Astrocyte (in vitro differentiated cells and primary cell): Measurements from ENCODE around the gene FAM78B. TPM values are rescaled to one million over a fixed set of nuclear protein-coding genes. Genes with fewer than 3 reads are reported as not detected.

Experiments used
- DNase-seq: peaks from one replicate; pipeline ENCODE4 v3.0.0-alpha.2; 2010; ENCODE audit warnings: low read depth
- FAIRE-seq: peaks from 2 replicates; lab custom pipeline; 2011; peaks lifted over from hg19 to GRCh38; lab: Jason Lieb, UNC
- H2AFZ ChIP-seq: 2 replicates; pipeline ENCODE4 v1.6.0; 2012; ENCODE audit warnings: low read depth, low read length, inconsistent platforms
- H3K27ac ChIP-seq: 2 replicates; pipeline ENCODE4 v1.5.1; 2011; ENCODE audit warnings: low read depth, low read length, inconsistent platforms
- H3K27me3 ChIP-seq: 2 replicates; pipeline ENCODE4 v1.6.0; 2011; ENCODE audit warnings: low read length, inconsistent platforms; ENCODE audit not compliant: insufficient read depth
- H3K36me3 ChIP-seq: 2 replicates; pipeline ENCODE4 v1.5.1; 2011; ENCODE audit warnings: low read length, inconsistent platforms; ENCODE audit not compliant: insufficient read depth
- H3K4me1 ChIP-seq: 2 replicates; pipeline ENCODE4 v1.5.1; 2011; ENCODE audit warnings: low read length, inconsistent platforms; ENCODE audit not compliant: insufficient read depth
- H3K4me2 ChIP-seq: 2 replicates; pipeline ENCODE4 v1.6.0; 2012; ENCODE audit warnings: low read length, inconsistent platforms
- H3K4me3 ChIP-seq: 2 replicates; pipeline ENCODE4 v1.5.1; 2011; ENCODE audit warnings: low read depth, mild to moderate bottlenecking, low read length, inconsistent platforms; ENCODE audit not compliant: insufficient read depth
- H3K79me2 ChIP-seq: 2 replicates; pipeline ENCODE4 v1.6.0; 2012; ENCODE audit warnings: mild to moderate bottlenecking, low read length, inconsistent platforms; ENCODE audit not compliant: insufficient read depth
- H3K9ac ChIP-seq: 2 replicates; pipeline ENCODE4 v1.6.0; 2012; ENCODE audit warnings: mild to moderate bottlenecking, low read length, inconsistent platforms
- H3K9me3 ChIP-seq: 2 replicates; pipeline ENCODE4 v1.5.1; 2012; ENCODE audit warnings: low read depth, mild to moderate bottlenecking, low read length, inconsistent platforms; ENCODE audit not compliant: insufficient read depth
- H4K20me1 ChIP-seq: 2 replicates; pipeline ENCODE4 v1.6.0; 2012; ENCODE audit warnings: low read length, inconsistent platforms; ENCODE audit not compliant: insufficient read depth
- H3K27ac Mint-ChIP-seq: one replicate; pipeline ENCODE4 v1.8.0; 2021; ENCODE audit warnings: mild to moderate bottlenecking, mixed read lengths; ENCODE audit not compliant: unreplicated experiment
- H3K27me3 Mint-ChIP-seq: one replicate; pipeline ENCODE4 v1.8.0; 2021; ENCODE audit warnings: low read depth, mixed read lengths; ENCODE audit not compliant: unreplicated experiment
- H3K36me3 Mint-ChIP-seq: one replicate; pipeline ENCODE4 v1.8.0; 2021; ENCODE audit warnings: low read depth, mixed read lengths; ENCODE audit not compliant: unreplicated experiment
- H3K4me1 Mint-ChIP-seq: one replicate; pipeline ENCODE4 v1.8.0; 2021; ENCODE audit warnings: low read depth, mixed read lengths; ENCODE audit not compliant: unreplicated experiment
- H3K4me3 Mint-ChIP-seq: one replicate; pipeline ENCODE4 v1.8.0; 2021; ENCODE audit warnings: mild to moderate bottlenecking, moderate library complexity, mixed read lengths; ENCODE audit not compliant: unreplicated experiment
- H3K9me3 Mint-ChIP-seq: one replicate; pipeline ENCODE4 v1.8.0; 2021; ENCODE audit warnings: mild to moderate bottlenecking, mixed read lengths; ENCODE audit not compliant: unreplicated experiment
- CTCF ChIP-seq: IDR thresholded peaks from 2 replicates; pipeline ENCODE4 v1.5.1; 2011; ENCODE audit warnings: low read depth, mild to moderate bottlenecking, inconsistent platforms, low read length, moderate library complexity; ENCODE audit not compliant: insufficient read depth
- EZH2 ChIP-seq: IDR thresholded peaks from 2 replicates; pipeline ENCODE4 v1.6.1; 2012; ENCODE audit warnings: mild to moderate bottlenecking, low read length, inconsistent platforms; ENCODE audit not compliant: insufficient read depth
- total RNA-seq: library from RNA; stranded (reverse); gene quantifications from 2 replicates; pipeline ENCODE4 v1.2.1, GENCODE V29; 2021

The FAM78B gene
- total RNA-seq, 1 donor from 2014 or later: 0.20 TPM

- H3K9me3 Mint-ChIP-seq: no peaks in the 10 kb centered on the region
- no peak for TF ChIP-seq EZH2
- no peak for TF ChIP-seq CTCF
- no peaks in the 10 kb centered on the region for H3K36me3 Mint-ChIP-seq
These were observed 46.5 kb downstream of the FAM78B start for GRCh38 chr1:166120281-166120680.

GRCh38 chr1:166119471-166119965 is 47.3 kb downstream of the FAM78B start:
- Histone ChIP-seq H2AFZ (no peak overlapping the region), H3K4me3 (no peak overlapping the region), H3K4me1 (no peaks in the 10 kb centered on the region), H3K27me3 (no peaks in the 10 kb centered on the region), H3K9ac (no peak overlapping the region), H3K4me2 (no peak overlapping the region), H4K20me1 (no peaks in the 10 kb centered on the region), H3K36me3 (no peaks in the 10 kb centered on the region), H3K9me3 (no peaks in the 10 kb centered on the region), H3K27ac (no peak overlapping the region), H3K79me2 (no peaks in the 10 kb centered on the region)
- no peak overlapping the region for H3K4me3 Mint-ChIP-seq
- H3K36me3 Mint-ChIP-seq: no peaks in the 10 kb centered on the region
- no peaks in the 10 kb centered on the region for H3K9me3 Mint-ChIP-seq
- no peak overlapping the region for H3K27ac Mint-ChIP-seq
- FAIRE-seq (no peak), DNase-seq (no peak)
- peaks cover 18% of the 10 kb centered on the region for H3K27me3 Mint-ChIP-seq
- no peak for TF ChIP-seq EZH2
- no peak for TF ChIP-seq CTCF
- no peaks in the 10 kb centered on the region for H3K4me1 Mint-ChIP-seq

More at GRCh38 chr1:166120281-166120680, 46.5 kb downstream of the FAM78B start:
- Mint-ChIP-seq H3K27ac (no peak overlapping the region), H3K4me1 (no peaks in the 10 kb centered on the region), H3K4me3 (no peak overlapping the region), H3K27me3 (peaks cover 18% of the 10 kb centered on the region)
- Histone ChIP-seq H3K9me3 (no peaks in the 10 kb centered on the region), H3K79me2 (no peaks in the 10 kb centered on the region), H4K20me1 (no peaks in the 10 kb centered on the region), H3K36me3 (no peaks in the 10 kb centered on the region), H2AFZ (no peak overlapping the region), H3K9ac (no peak overlapping the region), H3K27ac (no peak overlapping the region), H3K4me3 (no peak overlapping the region), H3K4me1 (no peaks in the 10 kb centered on the region), H3K27me3 (no peaks in the 10 kb centered on the region), H3K4me2 (no peak overlapping the region)
- no peak for DNase-seq
- FAIRE-seq: no peak

GRCh38 chr1:166117776-166118175 is 49.0 kb downstream of the FAM78B start:
- no peak for DNase-seq
- Histone ChIP-seq H2AFZ (no peak overlapping the region), H4K20me1 (no peaks in the 10 kb centered on the region), H3K4me3 (no peak overlapping the region), H3K4me2 (no peak overlapping the region), H3K9ac (no peak overlapping the region), H3K36me3 (no peaks in the 10 kb centered on the region), H3K79me2 (no peaks in the 10 kb centered on the region), H3K9me3 (no peaks in the 10 kb centered on the region), H3K27ac (no peak overlapping the region), H3K4me1 (no peaks in the 10 kb centered on the region), H3K27me3 (no peaks in the 10 kb centered on the region)
- Mint-ChIP-seq H3K9me3 (no peaks in the 10 kb centered on the region), H3K4me1 (no peaks in the 10 kb centered on the region), H3K36me3 (no peaks in the 10 kb centered on the region), H3K4me3 (no peak overlapping the region), H3K27me3 (peaks cover 18% of the 10 kb centered on the region), H3K27ac (no peak overlapping the region)
- FAIRE-seq: no peak
- TF ChIP-seq CTCF (no peak), EZH2 (no peak)
